CD14-positive monocyte (primary cell): Measurements from ENCODE around the gene LTF. TPM values are rescaled to one million over a fixed set of nuclear protein-coding genes. Genes with fewer than 3 reads are reported as not detected.
A peak's percentile ranks its signal among the peaks of the same experiment; 100 is the strongest.

Experiments used
- DNase-seq, 3 donors: peaks; one replicate each; pipeline ENCODE4 v3.0.0-alpha.2; 2011 to 2022
- H2AFZ ChIP-seq: 2 replicates; pipeline ENCODE4 v1.6.0; 2012; ENCODE audit warnings: mild to moderate bottlenecking, low read depth, low read length, inconsistent platforms; ENCODE audit not compliant: insufficient read depth, poor library complexity, severe bottlenecking
- H3K27ac ChIP-seq, 2 donors: 1 replicate in 1 of 2; 2 replicates in 1 of 2; pipeline ENCODE4 v1.5.1; 2012 to 2013; ENCODE audit warnings: low read length in 2 of 2, control low read depth in 1 of 2, inconsistent platforms in 1 of 2, low read depth in 1 of 2, mild to moderate bottlenecking in 1 of 2
- H3K27me3 ChIP-seq, 2 donors: one replicate each; pipeline versions ENCODE4 v1.6.0 to v1.6.1; 2011 to 2013; ENCODE audit warnings: low read length in 2 of 2; ENCODE audit not compliant: control insufficient read depth in 2 of 2, insufficient read depth in 2 of 2
- H3K36me3 ChIP-seq, 2 donors: replicated peaks in 1 of 2; 1 replicate in 1 of 2; 2 replicates in 1 of 2; pipeline versions ENCODE4 v1.5.1 to v1.6.1; 2012 to 2013; ENCODE audit warnings: low read length in 2 of 2, control low read depth in 1 of 2, inconsistent platforms in 1 of 2, mild to moderate bottlenecking in 1 of 2; ENCODE audit not compliant: insufficient read depth in 2 of 2, control insufficient read depth in 1 of 2
- H3K4me1 ChIP-seq, 2 donors: 1 replicate in 1 of 2; 2 replicates in 1 of 2; pipeline versions ENCODE4 v1.5.1 to v1.6.1; 2012 to 2013; ENCODE audit warnings: low read length in 2 of 2, control low read depth in 1 of 2, inconsistent platforms in 1 of 2, mild to moderate bottlenecking in 1 of 2, moderate library complexity in 1 of 2; ENCODE audit not compliant: insufficient read depth in 2 of 2, control insufficient read depth in 1 of 2
- H3K4me2 ChIP-seq: replicated peaks from 2 replicates; pipeline ENCODE3; 2012; ENCODE audit warnings: low read length, moderate library complexity, mild to moderate bottlenecking; ENCODE audit not compliant: poor library complexity, severe bottlenecking; ENCODE audit errors: extremely low read depth
- H3K4me3 ChIP-seq, 3 experiments: fragments of 200-600 bp in 1 of 3; sonication (generic) in 1 of 3; replicated peaks in 1 of 3; 1 replicate in 2 of 3; 2 replicates in 1 of 3; pipeline ENCODE4 v1.5.1; 2011 to 2013; ENCODE audit warnings: low read length in 3 of 3, mild to moderate bottlenecking in 3 of 3, control low read depth in 2 of 3, low read depth in 2 of 3, inconsistent platforms in 1 of 3, moderate library complexity in 1 of 3
- H3K79me2 ChIP-seq: 2 replicates; pipeline ENCODE4 v1.6.0; 2012; ENCODE audit warnings: mild to moderate bottlenecking, control low read depth, inconsistent platforms, low read length, moderate library complexity; ENCODE audit not compliant: insufficient read depth
- H3K9ac ChIP-seq: 2 replicates; pipeline ENCODE4 v1.6.0; 2017; ENCODE audit warnings: low read length, mild to moderate bottlenecking; ENCODE audit not compliant: insufficient read depth, poor library complexity, severe bottlenecking
- H3K9me3 ChIP-seq, 2 donors: replicated peaks in 1 of 2; 1 replicate in 1 of 2; 2 replicates in 1 of 2; pipeline versions ENCODE4 v1.5.1 to v1.6.1; 2012 to 2013; ENCODE audit warnings: low read length in 2 of 2, control low read depth in 1 of 2; ENCODE audit not compliant: control insufficient read depth in 1 of 2, insufficient read depth in 1 of 2
- H4K20me1 ChIP-seq: 2 replicates; pipeline ENCODE4 v1.6.0; 2012; ENCODE audit warnings: mild to moderate bottlenecking, low read length, control low read depth, moderate library complexity; ENCODE audit not compliant: insufficient read depth
- H3K27ac Mint-ChIP-seq, 7 donors: one replicate each; pipeline ENCODE4 v1.8.0; 2020; ENCODE audit warnings: mild to moderate bottlenecking in 7 of 7, mixed read lengths in 7 of 7, moderate library complexity in 6 of 7, inconsistent platforms in 2 of 7
- H3K27me3 Mint-ChIP-seq, 3 donors: one replicate each; pipeline ENCODE4 v1.8.0; 2021 to 2022; ENCODE audit warnings: low read depth in 3 of 3, mild to moderate bottlenecking in 3 of 3, mixed read lengths in 3 of 3, moderate library complexity in 3 of 3, inconsistent platforms in 1 of 3
- H3K36me3 Mint-ChIP-seq, 2 donors: one replicate each; pipeline ENCODE4 v1.8.0; 2020; ENCODE audit warnings: mixed read lengths in 2 of 2, inconsistent platforms in 1 of 2, mild to moderate bottlenecking in 1 of 2
- H3K4me1 Mint-ChIP-seq: one replicate; pipeline ENCODE4 v1.8.0; 2020; ENCODE audit warnings: mild to moderate bottlenecking, mixed read lengths
- H3K4me3 Mint-ChIP-seq, 2 donors: one replicate each; pipeline ENCODE4 v1.8.0; 2020; ENCODE audit warnings: mild to moderate bottlenecking in 2 of 2, mixed read lengths in 2 of 2, moderate library complexity in 1 of 2
- H3K9me3 Mint-ChIP-seq, 7 donors: one replicate each; pipeline ENCODE4 v1.8.0; 2020 to 2022; ENCODE audit warnings: mixed read lengths in 7 of 7, mild to moderate bottlenecking in 6 of 7, moderate library complexity in 6 of 7, inconsistent platforms in 2 of 7
- WGBS: methylation state at CpG from one replicate; pipeline ENCODE4 v1.1.5; 2013; ENCODE audit warnings: missing lambda C conversion rate; ENCODE audit not compliant: insufficient coverage; 5-methylcytosine and 5-hydroxymethylcytosine counted together
- intact Hi-C, 2 donors: fragments of 100-400 bp; cut with micrococcal nuclease; formaldehyde crosslinking; loops; one replicate each; pipeline versions ENCODE4 v1.15.0 to v1.15.1; 2023
- polyA plus RNA-seq, 3 donors: library from polyadenylated mRNA; depleted of rRNA in 1 of 3; unstranded in 2 of 3; stranded (reverse) in 1 of 3; fragments of 300-500 nt in 2 of 3; fragments of >200 nt in 1 of 3; fragmentation: Illumina TruSeq in 2 of 3; gene quantifications; 1 replicate in 2 of 3; 2 replicates in 1 of 3; pipeline ENCODE4 v1.2.3, GENCODE V29; 2012 to 2021
- TF ChIP-seq, protein P1 (sequence below): fragments of 200-600 bp; IDR thresholded peaks from one replicate; pipeline ENCODE4 v1.8.0; 2022; ENCODE audit warnings: antibody characterized with exemption, mild to moderate bottlenecking

LTF gene
- polyA plus RNA-seq, 3 donors, result not detected

DNA sequence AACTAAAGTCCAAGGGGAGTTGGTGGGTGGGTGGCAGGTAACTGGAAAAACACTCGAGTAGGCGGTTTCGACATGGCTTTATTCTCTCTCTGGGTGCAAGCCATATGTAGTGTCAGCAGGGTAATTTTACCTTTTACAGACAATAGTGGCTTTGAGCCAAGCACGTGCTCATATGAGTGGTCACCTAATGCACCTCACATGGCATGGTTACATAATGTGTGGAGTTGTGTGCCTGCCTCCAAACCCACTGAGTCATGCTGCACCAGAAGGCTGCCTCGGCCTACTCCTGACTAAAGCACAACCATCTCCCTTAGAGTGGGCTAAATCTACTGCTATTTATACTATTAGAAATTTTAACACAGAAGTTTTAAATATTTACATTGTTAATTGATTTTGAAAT is 41.1 kb downstream of the LTF start:
- no peak overlapping the region for H2AFZ ChIP-seq
- TF ChIP-seq, protein P1, sequence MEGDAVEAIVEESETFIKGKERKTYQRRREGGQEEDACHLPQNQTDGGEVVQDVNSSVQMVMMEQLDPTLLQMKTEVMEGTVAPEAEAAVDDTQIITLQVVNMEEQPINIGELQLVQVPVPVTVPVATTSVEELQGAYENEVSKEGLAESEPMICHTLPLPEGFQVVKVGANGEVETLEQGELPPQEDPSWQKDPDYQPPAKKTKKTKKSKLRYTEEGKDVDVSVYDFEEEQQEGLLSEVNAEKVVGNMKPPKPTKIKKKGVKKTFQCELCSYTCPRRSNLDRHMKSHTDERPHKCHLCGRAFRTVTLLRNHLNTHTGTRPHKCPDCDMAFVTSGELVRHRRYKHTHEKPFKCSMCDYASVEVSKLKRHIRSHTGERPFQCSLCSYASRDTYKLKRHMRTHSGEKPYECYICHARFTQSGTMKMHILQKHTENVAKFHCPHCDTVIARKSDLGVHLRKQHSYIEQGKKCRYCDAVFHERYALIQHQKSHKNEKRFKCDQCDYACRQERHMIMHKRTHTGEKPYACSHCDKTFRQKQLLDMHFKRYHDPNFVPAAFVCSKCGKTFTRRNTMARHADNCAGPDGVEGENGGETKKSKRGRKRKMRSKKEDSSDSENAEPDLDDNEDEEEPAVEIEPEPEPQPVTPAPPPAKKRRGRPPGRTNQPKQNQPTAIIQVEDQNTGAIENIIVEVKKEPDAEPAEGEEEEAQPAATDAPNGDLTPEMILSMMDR, result no peak
- H3K27ac ChIP-seq, result no peak overlapping the region
- no peak overlapping the region for H3K4me3 ChIP-seq
- no peaks in the 10 kb centered on the region for H3K4me1 ChIP-seq
- Mint-ChIP-seq H3K4me1 (peaks cover 2% of the 10 kb centered on the region), H3K27me3 (peaks cover 0 to 3% (median 0%) of the 10 kb centered on the region in 3 donors), H3K9me3 (peaks cover 0 to 3% (median 0%) of the 10 kb centered on the region in 7 donors), H3K27ac (no peak overlapping the region), H3K4me3 (no peak overlapping the region), H3K36me3 (no peaks in the 10 kb centered on the region)
- H3K79me2 ChIP-seq, result no peaks in the 10 kb centered on the region
- H4K20me1 ChIP-seq, result no peaks in the 10 kb centered on the region
- intact Hi-C loops, result no loop called here
- DNase-seq, result peak in 1 of 3 donors; percentile 32
- H3K9me3 ChIP-seq, result no peaks in the 10 kb centered on the region
- WGBS, result no CpG with 5 or more reads among the region's 5 CpGs
- H3K9ac ChIP-seq, result no peak overlapping the region
- H3K27me3 ChIP-seq, result no peaks in the 10 kb centered on the region
- no peaks in the 10 kb centered on the region for H3K36me3 ChIP-seq
- H3K4me2 ChIP-seq, result no peak overlapping the region

GRCh38 chr3:46422617-46423016 is 42.1 kb downstream of the LTF start:
- no peaks in the 10 kb centered on the region for H4K20me1 ChIP-seq
- intact Hi-C loops, result no loop called here
- peaks cover 0 to 3% (median 0%) of the 10 kb centered on the region in 7 donors for H3K9me3 Mint-ChIP-seq
- no peaks in the 10 kb centered on the region for H3K36me3 Mint-ChIP-seq
- no peak overlapping the region for H3K9ac ChIP-seq
- peaks cover 2% of the 10 kb centered on the region for H3K4me1 Mint-ChIP-seq
- H3K4me1 ChIP-seq, result no peaks in the 10 kb centered on the region
- no peaks in the 10 kb centered on the region for H3K79me2 ChIP-seq
- H3K27ac ChIP-seq, result no peak overlapping the region
- TF ChIP-seq, protein P1, result no peak
- DNase-seq, result peak in 1 of 3 donors; percentile 33
- no peak overlapping the region for H3K27ac Mint-ChIP-seq
- H3K4me3 Mint-ChIP-seq, result no peak overlapping the region
- 100% methylated on average over 4 of the region's 6 CpGs for WGBS
- H3K4me2 ChIP-seq, result no peak overlapping the region
- H3K27me3 Mint-ChIP-seq, result peaks cover 0 to 3% (median 0%) of the 10 kb centered on the region in 3 donors
- no peak overlapping the region for H2AFZ ChIP-seq
- no peaks in the 10 kb centered on the region for H3K27me3 ChIP-seq
- no peak overlapping the region for H3K4me3 ChIP-seq
- H3K9me3 ChIP-seq, result no peaks in the 10 kb centered on the region
- H3K36me3 ChIP-seq, result no peaks in the 10 kb centered on the region
